Stomach (tissue), 9 donors: Measurements from ENCODE around the gene REC8. TPM values are rescaled to one million over a fixed set of nuclear protein-coding genes. Genes with fewer than 3 reads are reported as not detected.
A peak's percentile ranks its signal among the peaks of the same experiment; 100 is the strongest.
"Not testable (repeated sequence)": the region's sequence is repeated elsewhere in the genome, so short reads cannot be mapped to it uniquely, and the experiment has no call there.

ENCODE experiments used
- DNase-seq, 2 donors: peaks; one replicate each; pipeline versions ENCODE4 v3.0.0 to v3.0.0-alpha.2; 2013 to 2019
- H3K27ac ChIP-seq, 5 donors: fragments of 200-600 bp in 4 of 5; sonication (generic) in 4 of 5; one replicate each; pipeline ENCODE4 v1.5.1; 2013 to 2019; ENCODE audit warnings: mild to moderate bottlenecking in 1 of 5, moderate library complexity in 1 of 5
- H3K27me3 ChIP-seq, 3 donors: fragments of 200-600 bp; sonication (generic); one replicate each; pipeline ENCODE4 v1.5.1; 2017 to 2019; ENCODE audit warnings: mixed run types in 1 of 3
- H3K36me3 ChIP-seq, 4 donors: fragments of 200-600 bp; sonication (generic); 1 replicate in 3 of 4; 2 replicates in 1 of 4; pipeline ENCODE4 v1.5.1; 2016 to 2019
- H3K4me1 ChIP-seq, 4 donors: fragments of 200-600 bp; sonication (generic); one replicate each; pipeline ENCODE4 v1.5.1; 2016 to 2019
- H3K4me3 ChIP-seq, 4 donors: fragments of 200-600 bp; sonication (generic) in 3 of 4; one replicate each; pipeline ENCODE4 v1.5.1; 2016 to 2019; ENCODE audit warnings: mild to moderate bottlenecking in 1 of 4
- H3K9me3 ChIP-seq, 4 donors: fragments of 200-600 bp; sonication (generic); one replicate each; pipeline ENCODE4 v1.5.1; 2016 to 2019
- EP300 ChIP-seq: sonication (generic); formaldehyde crosslinking; IDR thresholded peaks from one replicate; pipeline ENCODE4 v1.6.1; 2017; ENCODE audit warnings: antibody characterized with exemption
- POLR2A ChIP-seq, 4 donors: fragments of 450-650 bp; IDR thresholded peaks; one replicate each; pipeline ENCODE4 v1.6.1; 2016; ENCODE audit warnings: antibody characterized with exemption in 4 of 4, control low read depth in 2 of 4, mild to moderate bottlenecking in 1 of 4, moderate library complexity in 1 of 4
- POLR2AphosphoS5 ChIP-seq, 3 donors: sonication (generic); formaldehyde crosslinking; IDR thresholded peaks; one replicate each; pipeline ENCODE4 v1.6.1; 2016; ENCODE audit warnings: antibody characterized with exemption in 3 of 3
- WGBS, 5 donors: extraction: QIAGEN DNeasy Blood & Tissue Kit in 3 of 5; methylation state at CpG; one replicate each; pipeline versions ENCODE4 v1.1.5 to v1.1.7; 2013 to 2018; 5-methylcytosine and 5-hydroxymethylcytosine counted together
- intact Hi-C: fragments of 100-400 bp; cut with DNase I; formaldehyde crosslinking; loops from one replicate; pipeline ENCODE4 v1.15.1; 2023; ENCODE audit warnings: low total_unique reads
- polyA plus RNA-seq, 3 donors: library from polyadenylated mRNA; stranded (reverse); fragments of 200-250 nt; gene quantifications; one replicate each; pipeline ENCODE4 v1.2.3, GENCODE V29; 2013
- total RNA-seq, 5 donors: library from RNA; depleted of rRNA; stranded (reverse); fragments of >200 nt; gene quantifications; one replicate each; pipeline versions ENCODE4 v1.1.0 to v1.2.3, GENCODE V29; 2014 to 2016
- TF ChIP-seq, protein P1 (sequence below), 7 experiments: fragments of 450-650 bp in 4 of 7; fragments of 200-600 bp in 3 of 7; sonication (generic) in 3 of 7; IDR thresholded peaks; one replicate each; pipeline ENCODE4 v1.5.1; 2016 to 2019; ENCODE audit warnings: antibody characterized with exemption in 7 of 7, control low read depth in 2 of 7, mild to moderate bottlenecking in 1 of 7
- donor health status: healthy with polysubstance abuse.
- donor health status: Bipolar disorder and iron deficiency.
- donor health status: healthy.

REC8 gene
- total and polyA plus RNA-seq, 8 donors, result 14.5 to 122 (median 42.1) TPM

DNA sequence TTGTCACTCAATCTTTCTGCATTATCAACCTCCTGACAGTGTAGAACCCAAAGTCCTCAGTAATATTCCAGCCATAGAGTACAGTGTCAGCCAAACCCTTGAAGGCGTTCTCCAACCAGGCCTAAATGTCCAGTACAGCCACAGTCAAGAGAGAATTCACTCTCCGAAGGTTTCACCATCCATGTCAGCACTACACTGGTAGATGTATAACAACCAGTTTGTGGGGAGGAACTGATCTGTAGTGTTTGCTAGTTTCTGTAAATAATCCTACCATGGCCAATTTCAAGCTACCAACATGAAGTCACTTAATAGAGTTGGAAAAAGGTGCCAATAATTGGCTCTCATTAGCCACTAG lies 44.4 kb downstream of the REC8 start:
- intact Hi-C loops, result no loop called here
- Histone ChIP-seq H3K36me3 (peaks cover 2 to 21% (median 15%) of the 10 kb centered on the region in 4 donors), H3K4me1 (peaks cover 9 to 43% (median 38%) of the 10 kb centered on the region in 4 donors), H3K9me3 (no peaks in the 10 kb centered on the region), H3K27ac (peak overlapping the region; percentile 92 to 98 (median 94)), H3K27me3 (no peaks in the 10 kb centered on the region), H3K4me3 (peak overlapping the region in 3 of 4 donors; percentile 64 to 85 (median 70))
- TF ChIP-seq EP300, result no peak
- 82 to 95% (median 85%) methylated on average over 2 of the region's 2 CpGs for WGBS, 5 donors
- no peak for DNase-seq

DNA sequence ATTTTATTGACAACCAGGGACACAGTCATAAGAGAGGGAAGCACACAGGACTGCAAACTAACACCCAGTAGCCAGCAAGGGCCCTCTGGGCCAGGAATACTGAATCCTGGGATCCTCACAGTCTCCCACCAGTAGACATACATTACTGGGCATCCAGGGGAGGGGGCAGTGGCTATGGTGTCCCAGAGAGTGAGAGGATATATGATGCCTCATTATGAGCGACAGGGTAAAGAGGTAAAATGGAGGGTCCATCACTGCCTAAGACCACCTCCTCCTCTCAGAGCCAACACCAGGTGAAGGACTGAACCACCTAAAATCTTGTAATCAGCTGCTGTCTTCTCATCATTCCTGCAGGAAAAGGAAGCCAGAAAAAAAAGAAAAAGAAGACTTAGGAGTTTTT lies 45.0 kb downstream of the REC8 start:
- Histone ChIP-seq H3K36me3 (peaks cover 0 to 18% (median 13%) of the 10 kb centered on the region in 4 donors), H3K4me1 (peaks cover 9 to 38% (median 35%) of the 10 kb centered on the region in 4 donors)
- H3K9me3 ChIP-seq, H3K27ac ChIP-seq, intact Hi-C loops, H3K4me3 ChIP-seq, H3K27me3 ChIP-seq, DNase-seq: not testable (repeated sequence)
- 85 to 100% (median 91%) methylated on average over 1 of the region's 1 CpG for WGBS, 5 donors

DNA sequence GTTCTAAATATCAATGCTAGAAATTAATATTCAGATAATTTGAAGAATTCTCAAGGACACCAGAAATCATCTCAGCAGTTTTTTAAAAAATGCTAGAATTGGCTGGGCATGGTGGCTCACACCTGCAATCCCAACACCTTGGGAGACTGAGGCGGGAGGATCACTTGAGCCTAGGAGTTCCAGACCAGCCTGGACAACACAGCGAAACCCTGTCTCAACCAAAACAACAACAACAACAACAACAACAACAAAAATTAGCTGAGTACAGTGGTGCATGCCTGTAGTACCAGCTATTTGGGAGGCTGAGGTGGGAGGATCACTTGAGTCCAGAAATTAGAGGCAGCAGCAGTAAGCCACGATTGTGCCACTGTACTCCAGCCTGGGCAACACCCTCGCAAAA lies 47.2 kb downstream of the REC8 start:
- DNase-seq, result no peak
- H3K4me3 ChIP-seq, result no peak overlapping the region
- no peak overlapping the region for H3K27ac ChIP-seq
- peaks cover 0 to 18% (median 13%) of the 10 kb centered on the region in 4 donors for H3K36me3 ChIP-seq
- no peaks in the 10 kb centered on the region for H3K27me3 ChIP-seq
- H3K9me3 ChIP-seq, result no peaks in the 10 kb centered on the region
- 86 to 94% (median 90%) methylated on average over 4 of the region's 4 CpGs for WGBS, 5 donors
- intact Hi-C loops, result no loop called here
- peaks cover 4 to 21% (median 19%) of the 10 kb centered on the region in 4 donors for H3K4me1 ChIP-seq
- TF ChIP-seq EP300 (no peak), POLR2AphosphoS5 (IDR thresholded peaks at IDR 0.05) (no peak), POLR2A (IDR thresholded peaks at IDR 0.05) (no peak)
- TF ChIP-seq, protein P1, sequence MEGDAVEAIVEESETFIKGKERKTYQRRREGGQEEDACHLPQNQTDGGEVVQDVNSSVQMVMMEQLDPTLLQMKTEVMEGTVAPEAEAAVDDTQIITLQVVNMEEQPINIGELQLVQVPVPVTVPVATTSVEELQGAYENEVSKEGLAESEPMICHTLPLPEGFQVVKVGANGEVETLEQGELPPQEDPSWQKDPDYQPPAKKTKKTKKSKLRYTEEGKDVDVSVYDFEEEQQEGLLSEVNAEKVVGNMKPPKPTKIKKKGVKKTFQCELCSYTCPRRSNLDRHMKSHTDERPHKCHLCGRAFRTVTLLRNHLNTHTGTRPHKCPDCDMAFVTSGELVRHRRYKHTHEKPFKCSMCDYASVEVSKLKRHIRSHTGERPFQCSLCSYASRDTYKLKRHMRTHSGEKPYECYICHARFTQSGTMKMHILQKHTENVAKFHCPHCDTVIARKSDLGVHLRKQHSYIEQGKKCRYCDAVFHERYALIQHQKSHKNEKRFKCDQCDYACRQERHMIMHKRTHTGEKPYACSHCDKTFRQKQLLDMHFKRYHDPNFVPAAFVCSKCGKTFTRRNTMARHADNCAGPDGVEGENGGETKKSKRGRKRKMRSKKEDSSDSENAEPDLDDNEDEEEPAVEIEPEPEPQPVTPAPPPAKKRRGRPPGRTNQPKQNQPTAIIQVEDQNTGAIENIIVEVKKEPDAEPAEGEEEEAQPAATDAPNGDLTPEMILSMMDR (IDR thresholded peaks at IDR 0.05), result no peak

DNA sequence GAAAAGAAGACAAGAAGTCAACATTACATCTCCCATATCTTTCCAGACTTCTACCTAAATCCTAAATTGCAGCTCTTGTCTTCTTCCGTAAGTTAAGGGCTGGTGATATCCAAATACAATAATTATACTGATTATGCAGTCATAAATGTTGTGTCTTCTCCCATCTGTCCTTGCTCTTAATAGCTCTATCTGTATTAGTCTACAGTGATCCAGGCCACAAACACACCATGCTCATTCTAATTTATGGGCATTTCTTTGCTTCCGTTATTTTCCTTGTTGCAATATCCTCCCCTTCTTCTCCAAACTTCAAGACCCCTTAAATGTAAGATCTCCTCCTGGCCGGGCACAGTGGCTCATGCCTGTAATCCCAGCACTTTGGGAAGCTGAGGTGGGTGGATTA lies 47.6 kb downstream of the REC8 start:
- peaks cover 0 to 18% (median 13%) of the 10 kb centered on the region in 4 donors for H3K36me3 ChIP-seq
- no peak for DNase-seq
- H3K27ac ChIP-seq, result no peak overlapping the region
- TF ChIP-seq POLR2A (IDR thresholded peaks at IDR 0.05) (no peak), EP300 (no peak), POLR2AphosphoS5 (IDR thresholded peaks at IDR 0.05) (no peak)
- TF ChIP-seq, protein P1 (IDR thresholded peaks at IDR 0.05), result no peak
- H3K9me3 ChIP-seq, result no peaks in the 10 kb centered on the region
- peaks cover 4 to 18% (median 15%) of the 10 kb centered on the region in 4 donors for H3K4me1 ChIP-seq
- WGBS, 5 donors, result 55 to 62% (median 59%) methylated on average over 3 of the region's 3 CpGs
- H3K4me3 ChIP-seq, result no peak overlapping the region
- no peaks in the 10 kb centered on the region for H3K27me3 ChIP-seq
- intact Hi-C loops, result no loop called here

DNA sequence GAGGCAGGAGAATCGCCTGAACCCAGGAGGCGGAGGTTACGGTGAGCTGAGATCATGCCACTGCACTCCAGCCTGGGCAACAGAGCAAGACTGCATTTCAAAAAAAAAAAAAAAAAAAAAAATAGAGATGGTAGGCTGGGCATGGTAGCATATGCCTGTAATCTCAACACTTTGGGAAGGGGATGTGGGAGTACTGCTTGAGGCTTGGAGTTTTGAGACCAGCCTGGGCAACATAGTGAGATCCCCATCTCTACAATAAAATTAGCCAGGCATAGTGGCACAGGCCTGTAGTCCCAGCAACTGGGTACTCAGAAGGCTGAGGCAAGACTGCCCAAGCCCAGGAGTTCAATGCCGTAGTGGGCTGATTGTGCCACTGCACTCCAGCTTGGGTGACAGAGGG lies 51.1 kb downstream of the REC8 start:
- H3K27me3 ChIP-seq, DNase-seq, H3K4me1 ChIP-seq, intact Hi-C loops, H3K27ac ChIP-seq, H3K4me3 ChIP-seq, H3K9me3 ChIP-seq: not testable (repeated sequence)
- peaks cover 4 to 21% (median 7%) of the 10 kb centered on the region in 4 donors for H3K36me3 ChIP-seq
- WGBS, 5 donors, result 93 to 100% (median 97%) methylated on average over 4 of the region's 4 CpGs

DNA sequence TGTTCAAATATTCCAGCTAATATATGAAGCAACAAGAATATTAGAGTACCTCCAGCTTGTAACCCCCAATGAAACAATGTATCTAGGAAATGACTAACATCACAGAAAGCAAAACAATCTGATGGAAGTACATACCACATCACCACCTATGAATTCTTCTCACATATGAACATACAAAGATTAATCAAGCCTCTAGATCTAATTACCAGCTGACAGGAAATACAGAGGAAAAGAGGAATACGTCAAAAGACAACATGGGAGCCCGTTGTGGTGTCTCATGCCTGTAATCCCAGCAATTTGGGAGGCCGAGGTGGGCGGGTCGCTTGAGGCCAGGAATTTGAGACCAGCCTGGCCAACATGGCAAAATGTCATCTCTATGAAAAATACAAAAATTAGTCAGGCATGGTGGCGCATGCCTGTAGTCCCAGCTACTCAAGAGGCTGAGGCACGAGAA lies 52.8 kb downstream of the REC8 start:
- no peak overlapping the region for H3K4me3 ChIP-seq
- WGBS, 5 donors, result 88 to 94% (median 92%) methylated on average over 7 of the region's 7 CpGs
- intact Hi-C loops, result no loop called here
- no peak for DNase-seq
- TF ChIP-seq, protein P1 (IDR thresholded peaks at IDR 0.05), result no peak
- peaks cover 4 to 23% (median 14%) of the 10 kb centered on the region in 4 donors for H3K36me3 ChIP-seq
- H3K27ac ChIP-seq, result no peak overlapping the region
- H3K9me3 ChIP-seq, result no peaks in the 10 kb centered on the region
- peaks cover 0 to 16% (median 5%) of the 10 kb centered on the region in 4 donors for H3K4me1 ChIP-seq
- H3K27me3 ChIP-seq, result no peaks in the 10 kb centered on the region
